HepG2 (cell line): ENCODE results near the gene ST6GALNAC6. TPM values are rescaled to one million over a fixed set of nuclear protein-coding genes. Genes with fewer than 3 reads are reported as not detected.

Experiments
- ATAC-seq: fragments of 200-7000 bp; cut with Tn5 transposase; 3 replicates; pipeline ENCODE4 v1.9.1; 2020; ENCODE audit warnings: mild to moderate bottlenecking, moderate library complexity
- BruUV-seq: library from RNA; stranded (reverse); fragments of 400-500 nt; replicated peaks from 2 replicates; lab custom pipeline; 2021; lab: Mats Ljungman, UMichigan
- CTCF ChIA-PET: fragments of 300-600 bp; formaldehyde crosslinking; extraction: SDS; loops from one replicate; lab custom pipeline; 2021; ENCODE audit warnings: low total read pairs, inconsistent platforms, low intra/inter-chr PET ratio; lab: Yijun Ruan, JAX
- POLR2A ChIA-PET: fragments of 350-600 bp; sonication (Branson Sonifier 250); formaldehyde crosslinking; loops from one replicate; lab custom pipeline; 2020; ENCODE audit warnings: antibody characterized with exemption, inconsistent platforms; lab: Yijun Ruan, JAX
- DNase-seq: peaks from one replicate; pipeline ENCODE4 v3.0.0-alpha.2; 2015; ENCODE audit warnings: low spot score
- FAIRE-seq: peaks from 3 replicates; lab custom pipeline; 2011; peaks lifted over from hg19 to GRCh38; lab: Jason Lieb, UNC
- H2AFZ ChIP-seq: one replicate; pipeline ENCODE4 v1.6.1; 2011; ENCODE audit warnings: low read length, inconsistent platforms
- H3K27ac ChIP-seq: fragments of 300-600 bp; 3 replicates; pipeline ENCODE4 v1.8.0; 2011; ENCODE audit warnings: mixed run types, mild to moderate bottlenecking, mixed read lengths, low read length, inconsistent platforms; ENCODE audit not compliant: insufficient read depth; ENCODE audit errors: extremely low read length
- H3K27me3 ChIP-seq, 2 experiments: fragments of 200-600 bp in 1 of 2; 2 replicates in 1 of 2; 3 replicates in 1 of 2; pipeline versions ENCODE4 v1.6.0 to v1.8.0; 2011; ENCODE audit warnings: low read length in 2 of 2, mild to moderate bottlenecking in 2 of 2, moderate library complexity in 2 of 2, inconsistent platforms in 1 of 2; ENCODE audit not compliant: insufficient read depth in 2 of 2, control insufficient read depth in 1 of 2
- H3K36me3 ChIP-seq, 2 experiments: fragments of 200-600 bp in 1 of 2; replicated peaks in 1 of 2; 2 replicates in 1 of 2; 3 replicates in 1 of 2; pipeline versions ENCODE4 v1.5.1 to v1.8.0; 2011; ENCODE audit warnings: low read length in 2 of 2, inconsistent platforms in 1 of 2; ENCODE audit not compliant: insufficient read depth in 2 of 2, control insufficient read depth in 1 of 2
- H3K4me1 ChIP-seq: 2 replicates; pipeline ENCODE4 v1.5.1; 2012; ENCODE audit warnings: low read length, inconsistent platforms; ENCODE audit not compliant: insufficient read depth
- H3K4me2 ChIP-seq: 2 replicates; pipeline ENCODE4 v1.6.0; 2011; ENCODE audit warnings: low read depth, low read length, inconsistent platforms
- H3K4me3 ChIP-seq, 3 experiments: fragments of 200-600 bp in 1 of 3; sonication (generic), shearing (Covaris generic) in 1 of 3; replicated peaks in 1 of 3; 2 replicates each; pipeline ENCODE4 v1.5.1; 2011 to 2016; ENCODE audit warnings: low read length in 3 of 3, inconsistent platforms in 2 of 3, low read depth in 2 of 3, mild to moderate bottlenecking in 2 of 3, control low read depth in 1 of 3, mixed read lengths in 1 of 3; ENCODE audit not compliant: insufficient read depth in 1 of 3
- H3K79me2 ChIP-seq: one replicate; pipeline ENCODE4 v1.6.1; 2011; ENCODE audit warnings: low read length, inconsistent platforms; ENCODE audit not compliant: insufficient read depth
- H3K9ac ChIP-seq: 2 replicates; pipeline ENCODE4 v1.6.0; 2011; ENCODE audit warnings: mild to moderate bottlenecking, low read depth, low read length, inconsistent platforms; ENCODE audit not compliant: insufficient read depth
- H3K9me3 ChIP-seq: 2 replicates; pipeline ENCODE4 v1.5.1; 2012; ENCODE audit warnings: mild to moderate bottlenecking, low read length
- H4K20me1 ChIP-seq: 2 replicates; pipeline ENCODE4 v1.6.0; 2011; ENCODE audit warnings: inconsistent platforms, mild to moderate bottlenecking, low read length, moderate library complexity; ENCODE audit not compliant: insufficient read depth
- FOSL2 ChIP-seq: sonication (generic); formaldehyde crosslinking; IDR thresholded peaks from 2 replicates; pipeline ENCODE4 v1.4.0; 2020; ENCODE audit warnings: missing genetic modification reagents
- KMT2A ChIP-seq: sonication (generic); formaldehyde crosslinking; IDR thresholded peaks from 2 replicates; pipeline ENCODE4 v1.4.0; 2020; ENCODE audit warnings: missing genetic modification reagents
- MATR3 ChIP-seq: sonication (generic); formaldehyde crosslinking; IDR thresholded peaks from 2 replicates; pipeline ENCODE4 v1.4.0; 2020; ENCODE audit warnings: missing genetic modification reagents
- ZBTB7B ChIP-seq: sonication (generic); formaldehyde crosslinking; IDR thresholded peaks from 2 replicates; pipeline ENCODE4 v1.4.0; 2020; ENCODE audit warnings: missing genetic modification reagents
- ZMYM2 ChIP-seq: sonication (generic); formaldehyde crosslinking; IDR thresholded peaks from 2 replicates; pipeline ENCODE4 v1.8.0; 2022; ENCODE audit warnings: mild to moderate bottlenecking, missing genetic modification reagents
- ZNF614 ChIP-seq: IDR thresholded peaks from 2 replicates; pipeline ENCODE4 v1.6.1; 2018; ENCODE audit warnings: missing biosample characterization, missing genetic modification reagents, inconsistent platforms, borderline replicate concordance
- ZNF674 ChIP-seq: sonication (generic); formaldehyde crosslinking; IDR thresholded peaks from 2 replicates; pipeline ENCODE4 v1.5.0; 2020; ENCODE audit warnings: low read depth, mild to moderate bottlenecking, missing genetic modification reagents
- WGBS: methylation state at CpG from one replicate; pipeline ENCODE4 v1.1.6; 2017; ENCODE audit warnings: low lambda C conversion rate; 5-methylcytosine and 5-hydroxymethylcytosine counted together
- in situ Hi-C: cut with HindIII; loops from 2 replicates; pipeline ENCODE4 v1.10.0; 2017; ENCODE audit warnings: low pct_unique_long_range_greater_than_20kb; ENCODE audit not compliant: extremely low pct_ligation_motif_present
- intact Hi-C: fragments of 100-400 bp; cut with micrococcal nuclease; formaldehyde crosslinking; loops from one replicate; pipeline ENCODE4 v1.10.0; 2022; ENCODE audit not compliant: unreplicated experiment
- polyA plus RNA-seq, 8 experiments: library from polyadenylated mRNA; depleted of rRNA in 3 of 8; stranded (reverse) in 7 of 8; unstranded in 1 of 8; fragments of >200 nt; fragmentation: Illumina TruSeq in 4 of 8; extraction: Trizol in 4 of 8; gene quantifications; 2 replicates each; pipeline versions ENCODE4 v1.2.1 to v1.2.3, GENCODE V29; 2011 to 2016; ENCODE audit warnings: low read depth in 4 of 8, missing spikeins in 1 of 8, mixed read lengths in 1 of 8; ENCODE audit not compliant: insufficient read depth in 1 of 8
- total RNA-seq, 5 experiments: library from RNA; depleted of rRNA; stranded (reverse); fragments of >200 nt; fragmentation: Illumina TruSeq; extraction: Trizol; gene quantifications; 2 replicates each; pipeline ENCODE4 v1.2.3, GENCODE V29; 2016; ENCODE audit warnings: low read depth in 1 of 5
- TF ChIP-seq, protein P1 (sequence below): IDR thresholded peaks from 2 replicates; pipeline ENCODE4 v1.6.1; 2016; ENCODE audit warnings: control low read depth
- TF ChIP-seq, protein P2 (sequence below): sonication (generic); formaldehyde crosslinking; IDR thresholded peaks from one replicate; pipeline ENCODE4 v1.5.1; 2020; ENCODE audit warnings: mild to moderate bottlenecking, missing genetic modification reagents; ENCODE audit errors: not compliant biosample characterization

ST6GALNAC6 gene
- total and polyA plus RNA-seq, 2 of the 13 experiments (the other 11 are each of a cell fraction or from before 2014, with no cell fraction given), result 18.5 to 65.4 TPM

DNA sequence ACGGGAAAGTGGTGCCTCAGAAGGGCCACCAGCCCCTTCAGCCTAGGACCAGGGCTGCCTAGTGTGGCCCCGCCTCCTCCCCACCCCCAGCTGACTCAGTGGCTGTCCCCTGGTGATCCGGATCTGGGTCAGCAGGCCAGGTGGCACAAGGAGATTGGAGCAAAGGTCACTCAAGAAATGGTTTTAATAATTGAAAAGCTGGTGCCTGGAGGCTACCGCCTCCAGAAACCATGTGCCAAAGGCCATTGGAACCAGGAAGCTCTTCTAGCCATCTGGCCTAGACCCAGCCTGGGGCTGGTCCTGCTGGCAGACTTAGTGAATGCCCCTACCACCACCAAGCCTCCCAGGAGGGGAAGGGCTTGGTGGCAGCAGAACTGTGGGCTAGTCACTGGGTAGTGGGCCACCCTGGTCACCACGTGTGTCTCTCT, 15.9 kb upstream of the ST6GALNAC6 start:
- ATAC-seq (no peak), FAIRE-seq (no peak), DNase-seq (no peak)
- Histone ChIP-seq H3K4me1 (peaks cover 72% of the 10 kb centered on the region), H2AFZ (no peak overlapping the region), H4K20me1 (no peaks in the 10 kb centered on the region), H3K27me3 (no peaks in the 10 kb centered on the region), H3K79me2 (peaks cover 2% of the 10 kb centered on the region), H3K4me2 (peak overlapping the region; percentile 98; the same call in 1 of the 2 replicates), H3K27ac (no peak overlapping the region), H3K9me3 (no peaks in the 10 kb centered on the region), H3K4me3 (no peak overlapping the region; a peak in 1 of 6 replicates), H3K36me3 (peaks cover 5 to 11% of the 10 kb centered on the region in 2 experiments; a peak in 4 of 5 replicates), H3K9ac (no peak overlapping the region)
- CTCF ChIA-PET, result no interaction called here
- POLR2A ChIA-PET, result interaction anchor here (0.9 to 7.9 kb wide), 6 partner anchors 11 to 130 kb away, joined by 3 to 78 read pairs (median 8); partner anchors contain the start of genes CDK9 and ST6GALNAC6
- BruUV-seq, result no TSS peak
- 60% methylated on average over 1 of the region's 5 CpGs for WGBS
- in situ Hi-C loops (loop anchor here (5.0 kb wide), 1 partner anchor 43 kb away; no protein-coding TSS in a partner anchor), intact Hi-C loops (loop anchor here (5.0 kb wide), 1 partner anchor 113 kb away; the partner anchor contains the start of gene FPGS)
- 0 out of 2 replicates have a peak, but pooled peaks have one; percentile 29 for TF ChIP-seq FOSL2
- TF ChIP-seq, protein P1, sequence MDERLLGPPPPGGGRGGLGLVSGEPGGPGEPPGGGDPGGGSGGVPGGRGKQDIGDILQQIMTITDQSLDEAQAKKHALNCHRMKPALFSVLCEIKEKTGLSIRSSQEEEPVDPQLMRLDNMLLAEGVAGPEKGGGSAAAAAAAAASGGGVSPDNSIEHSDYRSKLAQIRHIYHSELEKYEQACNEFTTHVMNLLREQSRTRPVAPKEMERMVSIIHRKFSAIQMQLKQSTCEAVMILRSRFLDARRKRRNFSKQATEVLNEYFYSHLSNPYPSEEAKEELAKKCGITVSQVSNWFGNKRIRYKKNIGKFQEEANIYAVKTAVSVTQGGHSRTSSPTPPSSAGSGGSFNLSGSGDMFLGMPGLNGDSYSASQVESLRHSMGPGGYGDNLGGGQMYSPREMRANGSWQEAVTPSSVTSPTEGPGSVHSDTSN (CRISPR knock-in tag), result no peak
- TF ChIP-seq, all 625 proteins: peak for 1

DNA sequence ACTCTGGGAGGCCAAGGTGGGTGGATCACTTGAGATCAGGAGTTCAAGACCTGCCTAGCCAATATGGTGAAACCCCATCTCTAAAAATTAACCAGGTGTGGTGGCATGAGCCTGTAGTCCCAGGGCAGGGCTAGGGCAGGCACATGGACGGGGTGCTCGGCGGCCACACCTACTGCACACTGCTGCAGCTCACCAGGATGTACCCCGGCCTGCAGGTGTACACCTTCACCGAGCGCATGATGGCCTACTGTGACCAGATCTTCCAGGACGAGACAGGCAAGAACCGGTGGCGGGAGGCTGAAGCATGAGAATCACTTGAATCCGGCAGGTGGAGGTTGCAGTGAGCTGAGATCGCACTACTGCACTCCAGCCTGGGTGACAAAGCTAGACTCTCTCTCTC, 14.3 kb upstream of the ST6GALNAC6 start:
- ChIA-PET POLR2A (interaction anchor here (2.2 to 7.9 kb wide), 2 partner anchors 9 to 16 kb away, joined by 9 to 78 read pairs; no protein-coding TSS in a partner anchor), CTCF (no interaction called here)
- intact Hi-C loops, result no loop called here
- no peak overlapping the region for H3K4me3 ChIP-seq
- H3K9ac ChIP-seq, result no peak overlapping the region
- H3K27ac ChIP-seq, result no peak overlapping the region
- H4K20me1 ChIP-seq, result no peaks in the 10 kb centered on the region
- no peak overlapping the region for H3K4me2 ChIP-seq
- ATAC-seq (no peak), FAIRE-seq (no peak), DNase-seq (no peak)
- peaks cover 7 to 15% of the 10 kb centered on the region in 2 experiments; a peak in 4 of 5 replicates for H3K36me3 ChIP-seq
- in situ Hi-C loops, result no loop called here
- 98% methylated on average over 8 of the region's 11 CpGs for WGBS
- H3K9me3 ChIP-seq, result no peaks in the 10 kb centered on the region
- H3K4me1 ChIP-seq, result peaks cover 56% of the 10 kb centered on the region
- no peak overlapping the region for H2AFZ ChIP-seq
- BruUV-seq, result no TSS peak
- H3K27me3 ChIP-seq, result no peaks in the 10 kb centered on the region
- H3K79me2 ChIP-seq, result peaks cover 2% of the 10 kb centered on the region
- TF ChIP-seq MATR3, result no peak
- no peak for TF ChIP-seq ZNF614
- no peak for TF ChIP-seq ZNF674
- TF ChIP-seq ZBTB7B (CRISPR knock-in tag), result no peak
- TF ChIP-seq, protein P2, sequence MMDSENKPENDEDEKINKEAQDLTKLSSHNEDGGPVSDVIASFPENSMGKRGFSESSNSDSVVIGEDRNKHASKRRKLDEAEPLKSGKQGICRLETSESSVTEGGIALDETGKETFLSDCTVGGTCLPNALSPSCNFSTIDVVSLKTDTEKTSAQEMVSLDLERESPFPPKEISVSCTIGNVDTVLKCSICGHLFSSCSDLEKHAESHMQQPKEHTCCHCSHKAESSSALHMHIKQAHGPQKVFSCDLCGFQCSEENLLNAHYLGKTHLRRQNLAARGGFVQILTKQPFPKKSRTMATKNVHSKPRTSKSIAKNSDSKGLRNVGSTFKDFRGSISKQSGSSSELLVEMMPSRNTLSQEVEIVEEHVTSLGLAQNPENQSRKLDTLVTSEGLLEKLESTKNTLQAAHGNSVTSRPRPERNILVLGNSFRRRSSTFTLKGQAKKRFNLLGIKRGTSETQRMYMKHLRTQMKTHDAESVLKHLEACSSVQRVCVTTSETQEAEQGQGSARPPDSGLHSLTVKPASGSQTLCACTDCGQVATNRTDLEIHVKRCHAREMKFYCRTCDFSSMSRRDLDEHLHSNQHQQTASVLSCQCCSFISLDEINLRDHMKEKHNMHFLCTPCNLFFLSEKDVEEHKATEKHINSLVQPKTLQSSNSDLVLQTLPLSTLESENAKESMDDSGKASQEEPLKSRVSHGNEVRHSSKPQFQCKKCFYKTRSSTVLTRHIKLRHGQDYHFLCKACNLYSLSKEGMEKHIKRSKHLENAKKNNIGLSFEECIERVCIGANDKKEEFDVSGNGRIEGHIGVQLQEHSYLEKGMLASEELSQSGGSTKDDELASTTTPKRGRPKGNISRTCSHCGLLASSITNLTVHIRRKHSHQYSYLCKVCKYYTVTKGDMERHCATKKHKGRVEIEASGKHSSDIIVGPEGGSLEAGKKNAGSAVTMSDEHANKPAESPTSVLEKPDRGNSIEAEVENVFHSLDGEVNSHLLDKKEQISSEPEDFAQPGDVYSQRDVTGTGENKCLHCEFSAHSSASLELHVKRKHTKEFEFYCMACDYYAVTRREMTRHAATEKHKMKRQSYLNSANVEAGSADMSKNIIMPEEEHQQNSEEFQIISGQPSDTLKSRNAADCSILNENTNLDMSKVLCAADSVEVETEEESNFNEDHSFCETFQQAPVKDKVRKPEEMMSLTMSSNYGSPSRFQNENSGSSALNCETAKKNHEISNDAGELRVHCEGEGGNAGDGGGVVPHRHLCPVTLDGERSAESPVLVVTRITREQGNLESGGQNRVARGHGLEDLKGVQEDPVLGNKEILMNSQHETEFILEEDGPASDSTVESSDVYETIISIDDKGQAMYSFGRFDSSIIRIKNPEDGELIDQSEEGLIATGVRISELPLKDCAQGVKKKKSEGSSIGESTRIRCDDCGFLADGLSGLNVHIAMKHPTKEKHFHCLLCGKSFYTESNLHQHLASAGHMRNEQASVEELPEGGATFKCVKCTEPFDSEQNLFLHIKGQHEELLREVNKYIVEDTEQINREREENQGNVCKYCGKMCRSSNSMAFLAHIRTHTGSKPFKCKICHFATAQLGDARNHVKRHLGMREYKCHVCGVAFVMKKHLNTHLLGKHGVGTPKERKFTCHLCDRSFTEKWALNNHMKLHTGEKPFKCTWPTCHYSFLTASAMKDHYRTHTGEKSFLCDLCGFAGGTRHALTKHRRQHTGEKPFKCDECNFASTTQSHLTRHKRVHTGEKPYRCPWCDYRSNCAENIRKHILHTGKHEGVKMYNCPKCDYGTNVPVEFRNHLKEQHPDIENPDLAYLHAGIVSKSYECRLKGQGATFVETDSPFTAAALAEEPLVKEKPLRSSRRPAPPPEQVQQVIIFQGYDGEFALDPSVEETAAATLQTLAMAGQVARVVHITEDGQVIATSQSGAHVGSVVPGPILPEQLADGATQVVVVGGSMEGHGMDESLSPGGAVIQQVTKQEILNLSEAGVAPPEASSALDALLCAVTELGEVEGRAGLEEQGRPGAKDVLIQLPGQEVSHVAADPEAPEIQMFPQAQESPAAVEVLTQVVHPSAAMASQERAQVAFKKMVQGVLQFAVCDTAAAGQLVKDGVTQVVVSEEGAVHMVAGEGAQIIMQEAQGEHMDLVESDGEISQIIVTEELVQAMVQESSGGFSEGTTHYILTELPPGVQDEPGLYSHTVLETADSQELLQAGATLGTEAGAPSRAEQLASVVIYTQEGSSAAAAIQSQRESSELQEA (CRISPR knock-in tag), result no peak
- no peak for TF ChIP-seq ZMYM2 (CRISPR knock-in tag)
- no peak for TF ChIP-seq KMT2A (CRISPR knock-in tag)
